ENCODE measurements around the gene POLR2A.

The POLR2A gene

GRCh38 chr17:7484067-7484918 lies at the start of gene POLR2A:
Gene POLR2A (plus strand): TSS chr17:7484366.
- peak; percentile 45 for DNase-seq

DNA sequence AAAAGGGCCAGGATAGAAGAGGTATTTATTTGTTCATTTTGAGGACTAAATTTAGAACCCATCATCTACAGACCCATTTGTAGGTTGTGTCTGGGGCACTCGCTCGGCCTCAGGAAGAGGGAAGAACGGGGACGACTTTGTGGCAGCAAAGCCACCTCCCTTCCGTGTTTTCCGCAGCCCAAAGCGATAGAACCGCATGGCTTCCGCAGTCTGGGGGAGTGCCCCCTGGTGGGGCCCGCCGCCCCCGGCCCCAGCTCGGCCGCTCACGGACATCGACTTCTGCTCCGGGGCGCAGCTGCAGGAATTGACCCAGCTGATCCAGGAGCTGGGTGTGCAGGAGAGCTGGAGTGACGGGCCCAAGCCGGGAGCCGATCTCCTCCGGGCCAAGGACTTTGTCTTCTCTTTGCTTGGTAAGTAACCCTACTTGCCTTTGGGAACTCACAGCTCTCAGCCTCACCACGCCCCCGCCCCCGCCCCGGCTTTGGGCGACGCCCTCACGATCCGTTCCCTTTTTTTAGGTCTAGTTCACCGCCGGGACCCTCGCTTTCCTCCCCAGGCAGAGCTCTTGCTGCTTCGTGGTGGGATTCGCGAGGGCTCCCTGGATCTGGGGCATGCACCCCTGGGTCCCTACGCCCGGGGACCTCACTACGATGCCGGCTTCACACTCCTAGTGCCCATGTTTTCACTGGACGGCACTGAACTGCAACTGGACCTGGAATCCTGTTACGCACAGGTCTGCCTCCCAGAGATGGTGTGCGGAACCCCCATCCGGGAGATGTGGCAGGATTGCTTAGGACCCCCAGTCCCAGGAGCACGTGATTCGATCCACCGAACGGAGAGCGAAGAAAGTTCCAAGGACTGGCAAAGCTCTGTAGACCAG lies 48.2 kb upstream of the POLR2A start:
- DNase-seq, result no peak

DNA sequence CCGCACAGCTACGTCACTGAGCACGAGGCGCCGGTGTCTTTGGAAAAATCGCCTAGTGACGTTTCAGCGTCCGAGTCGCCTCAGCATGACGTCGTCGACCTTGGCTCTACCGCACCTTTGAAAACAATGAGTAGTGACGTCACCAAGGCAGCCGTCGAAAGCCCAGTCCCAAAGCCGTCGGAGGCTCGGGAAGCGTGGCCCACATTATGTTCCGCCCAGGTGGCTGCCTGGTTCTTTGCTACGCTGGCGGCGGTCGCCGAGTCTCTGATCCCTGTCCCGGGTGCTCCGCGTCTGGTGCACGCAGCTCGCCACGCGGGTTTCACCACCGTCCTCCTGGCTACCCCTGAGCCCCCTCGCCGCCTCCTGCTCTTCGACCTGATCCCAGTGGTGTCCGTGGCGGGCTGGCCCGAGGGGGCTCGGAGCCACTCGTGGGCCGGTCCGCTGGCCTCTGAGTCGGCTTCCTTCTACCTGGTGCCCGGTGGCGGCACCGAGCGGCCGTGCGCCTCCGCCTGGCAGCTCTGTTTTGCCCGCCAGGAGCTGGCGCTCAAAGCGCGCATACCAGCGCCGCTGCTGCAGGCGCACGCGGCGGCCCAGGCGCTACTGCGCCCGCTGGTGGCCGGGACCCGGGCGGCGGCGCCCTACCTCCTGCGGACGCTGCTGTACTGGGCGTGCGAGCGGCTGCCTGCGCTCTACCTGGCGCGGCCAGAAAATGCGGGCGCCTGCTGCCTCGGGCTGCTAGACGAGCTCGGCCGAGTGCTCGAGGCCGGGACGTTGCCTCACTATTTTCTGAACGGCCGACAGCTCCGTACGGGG lies 47.4 kb upstream of the POLR2A start:
- no peak for DNase-seq

- no peak for DNase-seq
These were observed 46.8 kb upstream of the POLR2A start for GRCh38 chr17:7437369-7437863.

DNA sequence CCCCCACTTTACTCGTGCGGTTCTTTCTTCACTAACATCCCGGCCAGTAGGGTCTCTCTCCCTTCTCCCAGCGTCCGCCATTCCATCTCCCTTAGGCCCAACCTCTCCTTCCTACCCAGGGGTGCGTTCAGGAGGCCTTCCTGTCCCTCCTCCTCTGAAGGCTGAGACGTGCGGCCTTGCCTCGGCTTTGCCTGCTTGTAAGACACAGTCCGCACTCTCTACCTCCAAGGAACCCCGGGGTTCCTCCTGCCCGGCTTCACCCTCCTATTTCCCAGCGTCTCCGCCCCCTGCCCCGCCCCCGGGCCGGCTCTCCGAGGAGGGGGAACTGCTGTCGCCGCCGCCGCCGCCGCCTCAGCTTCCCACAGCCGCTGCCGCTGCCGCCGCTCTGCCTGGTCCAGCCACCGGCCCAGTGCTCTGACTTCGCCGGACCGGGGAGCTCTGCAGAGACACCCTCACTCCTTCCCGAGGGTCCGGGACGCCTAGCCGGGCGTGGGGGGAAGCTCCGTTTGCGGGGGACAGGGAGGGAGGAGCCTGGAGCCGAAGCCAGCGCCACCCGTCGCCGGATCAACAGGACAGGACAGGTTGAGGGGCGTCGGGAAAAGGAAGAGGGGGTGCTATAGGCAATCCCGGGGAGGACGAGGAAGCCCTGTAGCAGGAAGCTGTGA lies 46.1 kb upstream of the POLR2A start:
- no peak for DNase-seq

DNA sequence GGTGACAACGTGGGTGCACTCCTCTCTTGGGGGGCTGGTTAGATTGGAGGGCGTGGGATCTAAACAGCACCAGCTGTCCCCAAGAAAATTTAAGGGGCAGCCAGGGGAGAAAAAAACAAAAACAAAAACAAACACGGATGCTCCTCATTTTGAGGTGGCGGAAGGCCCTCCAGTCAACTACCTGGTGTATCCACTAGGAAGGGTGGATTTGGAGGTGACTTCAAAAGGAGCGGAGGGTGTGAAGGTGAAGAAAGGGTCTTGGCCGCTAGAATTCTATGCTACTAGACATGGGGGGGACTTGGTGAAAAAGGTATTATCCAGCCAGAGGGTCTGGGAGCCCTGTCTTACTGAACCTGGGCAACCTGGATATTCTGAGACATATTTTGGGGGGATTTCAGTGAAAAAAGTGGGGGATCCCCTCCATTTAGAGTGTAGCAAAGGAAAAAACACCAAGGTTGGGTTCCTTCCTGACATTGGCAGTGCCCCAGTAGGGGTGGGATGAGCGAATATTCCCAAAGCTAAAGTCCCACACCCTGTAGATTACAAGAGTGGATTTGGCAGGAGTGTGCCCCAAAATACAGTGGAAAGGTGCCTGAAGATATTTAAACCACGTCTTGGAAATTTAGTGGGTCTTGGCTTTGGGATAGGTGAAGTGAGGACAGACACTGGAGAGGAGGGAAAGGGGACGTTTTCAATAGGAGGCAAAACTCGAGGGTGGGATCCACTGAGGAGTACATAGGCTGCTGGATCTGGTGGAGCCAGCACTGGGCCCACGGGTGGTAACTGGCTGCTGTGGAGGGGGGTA lies 45.3 kb upstream of the POLR2A start:
- DNase-seq, result no peak

DNA sequence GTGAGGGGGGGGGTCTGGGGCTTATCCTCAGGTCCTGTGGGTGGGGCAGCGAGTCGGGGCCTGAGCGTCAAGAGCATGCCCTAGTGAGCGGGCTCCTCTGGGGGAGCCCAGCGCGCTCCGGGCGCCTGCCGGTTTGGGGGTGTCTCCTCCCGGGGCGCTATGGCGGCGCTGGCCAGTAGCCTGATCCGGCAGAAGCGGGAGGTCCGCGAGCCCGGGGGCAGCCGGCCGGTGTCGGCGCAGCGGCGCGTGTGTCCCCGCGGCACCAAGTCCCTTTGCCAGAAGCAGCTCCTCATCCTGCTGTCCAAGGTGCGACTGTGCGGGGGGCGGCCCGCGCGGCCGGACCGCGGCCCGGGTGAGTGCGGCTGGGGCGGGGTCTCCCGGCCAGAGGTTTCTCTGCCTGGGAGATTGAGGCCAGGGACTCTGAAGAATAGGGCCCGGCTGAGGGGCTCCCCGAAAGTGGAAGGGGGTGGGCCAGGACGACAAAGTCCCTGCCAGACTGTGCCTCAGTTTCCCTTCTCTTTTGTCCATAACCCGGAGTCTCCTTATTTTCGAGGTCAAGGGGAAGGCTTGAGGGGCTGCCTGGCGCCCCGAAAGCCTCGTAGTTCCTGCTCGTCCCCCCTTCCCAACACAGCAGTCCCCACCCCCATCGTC lies 44.6 kb upstream of the POLR2A start, which contains the start of gene FGF11:
Gene FGF11 (plus strand): TSS at position 51 of the 651 bp plus-strand sequence. CDS start 109 bp downstream, at position 160.
- no peak for DNase-seq

GRCh38 chr17:7440113-7440833 lies 43.9 kb upstream of the POLR2A start:
- no peak for DNase-seq

DNA sequence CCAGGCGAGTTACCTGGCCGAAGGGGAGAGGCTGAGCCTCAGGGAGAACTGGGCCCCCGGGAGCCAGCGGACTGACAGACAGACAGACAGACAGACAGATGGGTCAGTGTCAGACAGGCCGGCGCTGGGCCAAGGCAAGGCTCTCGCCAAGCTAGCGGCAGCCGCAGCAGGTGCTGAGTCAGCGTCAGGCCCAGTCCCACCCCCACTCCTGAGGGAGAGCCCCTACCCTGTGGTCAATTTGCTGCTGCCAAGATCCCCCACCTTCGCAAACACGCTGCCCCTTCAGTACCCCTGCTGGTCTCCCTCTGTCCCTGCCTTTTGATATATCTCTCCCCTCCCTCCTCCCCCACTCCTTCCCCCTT lies 43.4 kb upstream of the POLR2A start:
- no peak for DNase-seq

DNA sequence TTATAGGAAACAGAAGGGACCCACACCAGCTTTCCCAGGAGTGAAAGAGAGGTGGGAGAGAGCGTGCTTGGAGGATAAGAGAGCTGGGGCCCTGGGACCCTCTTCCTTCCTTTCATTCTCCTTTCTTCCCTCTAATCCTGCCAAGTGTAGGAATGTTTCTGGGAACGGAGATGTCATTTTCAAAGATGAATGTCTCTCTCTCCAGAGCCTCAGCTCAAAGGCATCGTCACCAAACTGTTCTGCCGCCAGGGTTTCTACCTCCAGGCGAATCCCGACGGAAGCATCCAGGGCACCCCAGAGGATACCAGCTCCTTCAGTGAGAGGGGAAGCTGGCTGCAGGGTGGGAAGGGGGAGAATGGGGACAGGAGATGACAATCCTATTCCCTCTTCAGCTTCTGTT lies 42.9 kb upstream of the POLR2A start:
- no peak for DNase-seq

GRCh38 chr17:7442142-7442541 lies 42.0 kb upstream of the POLR2A start:
- DNase-seq, result no peak

- DNase-seq, result no peak
These were observed 40.4 kb upstream of the POLR2A start for GRCh38 chr17:7443499-7444485.

DNA sequence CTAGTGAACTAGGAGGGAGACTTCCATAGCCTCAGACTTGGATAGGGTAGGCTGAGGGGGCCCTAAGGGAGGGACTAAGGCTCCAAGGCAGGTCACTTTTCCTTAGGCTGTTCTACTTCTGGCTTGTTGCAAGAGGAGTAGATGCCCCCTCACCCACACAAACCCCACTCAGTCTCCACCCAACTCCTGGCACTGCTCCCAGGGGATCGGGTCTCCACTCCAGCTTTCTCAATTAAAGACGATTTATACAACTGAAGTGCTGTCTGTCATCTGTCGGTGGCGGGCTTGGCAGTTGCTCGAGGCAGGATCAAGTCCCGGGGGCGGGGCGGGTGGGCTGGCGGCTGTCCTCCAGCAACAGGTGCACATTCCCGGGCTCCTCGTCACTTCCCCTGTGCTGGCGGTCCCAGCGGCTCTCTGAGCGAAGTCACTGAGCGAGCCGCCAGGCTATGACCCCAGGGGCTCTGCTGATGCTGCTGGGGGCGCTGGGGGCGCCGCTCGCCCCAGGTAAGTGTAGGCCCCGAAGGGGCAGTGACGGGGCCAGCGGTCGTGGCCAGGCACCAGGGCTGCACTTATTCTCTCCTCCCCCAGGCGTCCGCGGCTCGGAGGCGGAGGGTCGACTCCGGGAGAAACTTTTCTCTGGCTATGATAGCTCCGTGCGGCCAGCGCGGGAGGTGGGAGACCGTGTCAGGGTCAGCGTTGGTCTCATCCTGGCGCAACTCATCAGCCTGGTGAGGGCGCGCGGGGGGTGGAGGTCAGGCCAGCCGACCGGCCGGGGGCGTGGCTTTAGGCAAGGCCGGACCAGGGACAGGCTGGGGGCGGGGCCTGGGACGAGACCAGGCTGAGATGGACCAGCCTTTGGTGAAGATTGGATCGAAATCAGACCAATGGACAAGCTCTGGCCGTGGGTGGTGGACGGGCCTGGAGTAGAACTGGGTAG lies 39.2 kb upstream of the POLR2A start, which contains the start of gene CHRNB1:
Gene CHRNB1 (plus strand): TSS at position 380 of the 937 bp plus-strand sequence. CDS start 67 bp downstream, at position 447.
- DNase-seq, result no peak

DNA sequence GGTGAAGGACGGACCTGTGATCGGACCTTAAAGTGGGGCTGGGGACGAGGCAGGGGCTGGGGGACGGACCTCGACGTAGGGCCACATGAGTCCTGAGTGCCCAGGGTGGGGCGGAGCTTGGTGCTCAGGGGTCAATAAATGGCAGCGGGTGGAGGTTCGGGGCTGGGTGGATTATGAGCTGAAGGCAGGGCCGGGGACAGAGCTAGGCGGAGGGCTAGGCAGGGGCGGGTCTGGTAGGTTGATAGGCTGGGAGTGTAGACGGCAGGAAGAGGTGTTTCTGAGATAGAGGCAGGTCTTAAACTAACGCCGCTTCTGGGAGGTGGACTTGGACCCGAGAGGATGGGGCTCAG lies 38.6 kb upstream of the POLR2A start:
- DNase-seq, result no peak

GRCh38 chr17:7448461-7448860 lies 35.7 kb upstream of the POLR2A start:
- DNase-seq, result no peak

DNA sequence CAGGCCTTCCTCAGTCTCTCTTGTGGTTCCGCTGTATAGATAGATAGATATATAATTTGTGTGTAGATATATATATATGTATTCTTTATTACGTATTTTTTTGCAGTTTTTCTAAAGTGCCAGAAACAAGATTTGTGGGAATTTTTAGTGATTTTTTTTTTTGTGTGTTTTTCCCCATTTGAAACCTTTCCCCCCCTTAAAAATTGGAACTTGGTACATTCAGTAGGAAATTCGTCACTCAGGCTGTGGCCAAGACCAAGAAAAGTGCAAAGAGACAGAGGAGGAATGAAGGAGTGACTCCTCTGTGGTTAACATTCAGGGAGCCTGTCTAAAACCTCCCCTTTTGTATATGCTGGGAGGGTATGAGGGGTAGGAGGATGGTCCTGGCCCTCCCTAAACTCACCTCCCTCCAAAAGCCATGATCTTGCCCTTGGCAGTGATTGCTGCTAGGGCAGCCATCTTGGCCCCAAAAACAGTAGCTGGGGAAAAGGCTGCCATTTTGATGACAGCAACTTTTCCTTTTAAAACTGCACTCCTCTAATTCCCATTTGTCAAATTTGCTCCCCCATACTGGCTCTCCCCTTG lies 24.1 kb upstream of the POLR2A start:
- no peak for DNase-seq

Measured in NCI-H187 treated with DMSO at 0.1 percent for 48 hours (cell line).